HEK293 (cell line): ENCODE data around the gene GRB10.
A peak's percentile ranks its signal among the peaks of the same experiment; 100 is the strongest.

ENCODE experiments used
- ATF2 ChIP-seq: fragments of 450-650 bp; formaldehyde crosslinking; IDR thresholded peaks from 2 replicates; pipeline ENCODE4 v1.5.1; 2016; ENCODE audit warnings: missing biosample characterization, missing genetic modification characterization, low read depth
- CTCF ChIP-seq: fragments of 450-650 bp; formaldehyde crosslinking; IDR thresholded peaks from 2 replicates; pipeline ENCODE4 v1.5.1; 2016; ENCODE audit warnings: missing biosample characterization, missing genetic modification characterization
- GFI1B ChIP-seq: fragments of 450-650 bp; formaldehyde crosslinking; IDR thresholded peaks from 2 replicates; pipeline ENCODE4 v1.5.1; 2016; ENCODE audit warnings: missing biosample characterization, missing genetic modification characterization
- GLI2 ChIP-seq: fragments of 450-650 bp; formaldehyde crosslinking; IDR thresholded peaks from 2 replicates; pipeline ENCODE4; 2017; ENCODE audit warnings: missing biosample characterization, missing genetic modification characterization, low read depth, borderline replicate concordance
- KLF7 ChIP-seq: fragments of 450-650 bp; formaldehyde crosslinking; IDR thresholded peaks from 2 replicates; pipeline ENCODE4 v1.5.1; 2016; ENCODE audit warnings: missing biosample characterization, missing genetic modification characterization, borderline replicate concordance
- MYNN ChIP-seq: fragments of 450-650 bp; formaldehyde crosslinking; IDR thresholded peaks from 2 replicates; pipeline ENCODE4 v1.5.1; 2016; ENCODE audit warnings: missing biosample characterization, missing genetic modification characterization, borderline replicate concordance
- PBX3 ChIP-seq: sonication (generic); formaldehyde crosslinking; IDR thresholded peaks from 2 replicates; pipeline ENCODE4 v1.8.1; 2022; ENCODE audit warnings: mild to moderate bottlenecking, moderate library complexity, missing genetic modification reagents
- YY1 ChIP-seq: fragments of 450-650 bp; formaldehyde crosslinking; IDR thresholded peaks from 2 replicates; pipeline ENCODE4 v1.5.1; 2018; ENCODE audit warnings: missing biosample characterization, missing genetic modification characterization
- ZNF132 ChIP-seq: fragments of 450-650 bp; formaldehyde crosslinking; IDR thresholded peaks from 2 replicates; pipeline ENCODE4 v1.5.1; 2017; ENCODE audit warnings: missing biosample characterization, missing genetic modification characterization, borderline replicate concordance
- ZNF292 ChIP-seq: fragments of 450-650 bp; formaldehyde crosslinking; IDR thresholded peaks from 2 replicates; pipeline ENCODE4 v1.5.1; 2016; ENCODE audit warnings: low read depth, missing biosample characterization, missing genetic modification characterization, borderline replicate concordance
- ZNF398 ChIP-seq: fragments of 450-650 bp; formaldehyde crosslinking; IDR thresholded peaks from 2 replicates; pipeline ENCODE4 v1.5.1; 2017; ENCODE audit warnings: missing biosample characterization, missing genetic modification characterization
- ZNF660 ChIP-seq: fragments of 450-650 bp; IDR thresholded peaks from 2 replicates; pipeline ENCODE4 v1.5.1; 2018; ENCODE audit warnings: missing biosample characterization, mild to moderate bottlenecking, missing genetic modification characterization
- ZXDB ChIP-seq: fragments of 450-650 bp; formaldehyde crosslinking; IDR thresholded peaks from 2 replicates; pipeline ENCODE4 v1.5.1; 2016; ENCODE audit warnings: missing biosample characterization, missing genetic modification characterization

GRCh38 chr7:50632561-50633413 is 149.9 kb downstream of the GRB10 start:
- TF ChIP-seq ZNF660 (tag by site-specific recombination) (no peak), PBX3 (CRISPR knock-in tag) (no peak), CTCF (peak; percentile 46), KLF7 (tag by site-specific recombination) (no peak), ZXDB (tag by site-specific recombination) (no peak), GFI1B (no peak), ATF2 (no peak), GLI2 (tag by site-specific recombination) (no peak), ZNF132 (tag by site-specific recombination) (no peak), ZNF398 (tag by site-specific recombination) (no peak), YY1 (no peak), ZNF292 (tag by site-specific recombination) (no peak), MYNN (no peak)
